HT1080 (cell line): ENCODE results near the gene LGALS3. TPM values are rescaled to one million over a fixed set of nuclear protein-coding genes. Genes with fewer than 3 reads are reported as not detected.
"Not testable (repeated sequence)": the region's sequence is repeated elsewhere in the genome, so short reads cannot be mapped to it uniquely, and the experiment has no call there.

ENCODE experiments used
- DNase-seq: peaks from one replicate; pipeline ENCODE4 v3.0.0-alpha.2; 2015; ENCODE audit warnings: low read depth
- polyA plus RNA-seq, 2 experiments: library from polyadenylated mRNA; depleted of rRNA; stranded (reverse); fragments of >200 nt; gene quantifications; 2 replicates each; pipeline ENCODE4 v1.2.3, GENCODE V29; 2015
- total RNA-seq: library from RNA; depleted of rRNA; stranded (reverse); fragments of >200 nt; shearing (Covaris generic); gene quantifications from 2 replicates; pipeline ENCODE4 v1.2.3, GENCODE V29; 2014; rRNA removed

Gene LGALS3
- 53.8 and 69.3 TPM in 2 replicates for total RNA-seq
- polyA plus RNA-seq (2015; cell fraction: cytosol; rRNA removed): 64.0 and 72.8 TPM in 2 replicates
- 56.5 and 67.4 TPM in 2 replicates for polyA plus RNA-seq (2015; cell fraction: nucleus; rRNA removed)

GRCh38 chr14:55129086-55129427, at the start of gene LGALS3:
LGALS3 (plus strand) TSS chr14:55129252; CDS start chr14:55137374, 8,122 bp downstream.
- DNase-seq: peak; percentile 59

- not testable (repeated sequence) for DNase-seq
Observed at GRCh38 chr14:55079961-55080360, 49.1 kb upstream of the LGALS3 start.

GRCh38 chr14:55084401-55085059, 44.5 kb upstream of the LGALS3 start:
- DNase-seq: no peak

GRCh38 chr14:55085060-55085660, 43.9 kb upstream of the LGALS3 start:
- no peak for DNase-seq

GRCh38 chr14:55086938-55087337, 42.1 kb upstream of the LGALS3 start:
- DNase-seq: no peak

- no peak for DNase-seq
Observed at GRCh38 chr14:55088356-55088755, 40.7 kb upstream of the LGALS3 start.

- DNase-seq: no peak
Observed at GRCh38 chr14:55092341-55092740, 36.7 kb upstream of the LGALS3 start.

GRCh38 chr14:55094292-55095157, 34.5 kb upstream of the LGALS3 start:
- no peak for DNase-seq

- DNase-seq: no peak
Observed at GRCh38 chr14:55097881-55098560, 31.0 kb upstream of the LGALS3 start.

GRCh38 chr14:55098561-55098898, 30.5 kb upstream of the LGALS3 start:
- no peak for DNase-seq

GRCh38 chr14:55099756-55100155, 29.3 kb upstream of the LGALS3 start:
- no peak for DNase-seq

GRCh38 chr14:55101698-55102097, 27.4 kb upstream of the LGALS3 start:
- no peak for DNase-seq

- peak; percentile 79 for DNase-seq
Observed at GRCh38 chr14:55102141-55102621, 26.9 kb upstream of the LGALS3 start.

GRCh38 chr14:55103005-55103640, 25.9 kb upstream of the LGALS3 start:
- peak; percentile 93 for DNase-seq

- DNase-seq: no peak
Observed at GRCh38 chr14:55103971-55104954, 24.8 kb upstream of the LGALS3 start.

- DNase-seq: no peak
Observed at GRCh38 chr14:55105991-55106390, 23.1 kb upstream of the LGALS3 start.

GRCh38 chr14:55107766-55108554, 21.1 kb upstream of the LGALS3 start:
- peak; percentile 90 for DNase-seq

- no peak for DNase-seq
Observed at GRCh38 chr14:55109836-55110235, 19.2 kb upstream of the LGALS3 start.
